ENCODE measurements around the gene ENPP1.
"Not testable (repeated sequence)": the region's sequence is repeated elsewhere in the genome, so short reads cannot be mapped to it uniquely, and the experiment has no call there.

ENPP1 gene

DNA sequence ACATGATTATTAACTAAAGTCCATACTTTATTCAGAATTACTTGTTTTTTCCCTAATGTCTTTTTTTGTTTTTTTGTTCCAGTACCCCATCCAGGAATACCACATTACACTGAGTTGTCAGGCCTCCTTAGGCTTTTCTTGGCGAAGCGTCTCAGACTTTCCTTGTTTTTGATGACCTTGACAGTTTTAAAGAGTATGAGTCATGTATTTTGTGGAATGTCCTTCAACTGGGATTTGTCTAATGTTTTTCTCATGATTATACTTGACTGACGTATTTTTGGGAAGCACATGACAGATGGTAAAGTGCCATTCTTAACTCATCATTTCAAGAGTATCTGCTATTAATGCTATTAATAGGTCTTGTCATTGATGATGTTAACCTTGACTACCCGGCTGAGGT is 23.6 kb downstream of the ENPP1 start:
- DNase-seq (ENCODE audit: low read depth): no peak

DNA sequence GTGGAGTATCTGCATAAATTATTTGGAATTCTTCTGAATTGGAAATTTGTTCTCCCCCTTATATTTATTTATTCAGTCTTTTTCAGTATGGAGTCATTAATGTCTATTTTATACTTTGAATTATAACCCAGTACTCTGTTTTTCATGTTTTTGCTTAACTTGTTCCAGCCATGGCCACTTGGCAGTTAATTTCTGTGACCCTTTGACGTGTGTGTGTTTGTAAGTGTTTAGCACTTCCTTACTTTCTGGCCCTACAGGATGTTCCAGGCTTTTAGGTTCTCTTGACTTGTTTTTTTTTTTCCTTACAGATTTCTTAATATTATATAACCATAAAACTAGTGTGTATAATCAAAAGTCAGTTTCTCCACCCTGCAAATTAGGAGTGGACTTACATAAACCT is 24.1 kb downstream of the ENPP1 start:
- DNase-seq (ENCODE audit: low read depth): no peak

DNA sequence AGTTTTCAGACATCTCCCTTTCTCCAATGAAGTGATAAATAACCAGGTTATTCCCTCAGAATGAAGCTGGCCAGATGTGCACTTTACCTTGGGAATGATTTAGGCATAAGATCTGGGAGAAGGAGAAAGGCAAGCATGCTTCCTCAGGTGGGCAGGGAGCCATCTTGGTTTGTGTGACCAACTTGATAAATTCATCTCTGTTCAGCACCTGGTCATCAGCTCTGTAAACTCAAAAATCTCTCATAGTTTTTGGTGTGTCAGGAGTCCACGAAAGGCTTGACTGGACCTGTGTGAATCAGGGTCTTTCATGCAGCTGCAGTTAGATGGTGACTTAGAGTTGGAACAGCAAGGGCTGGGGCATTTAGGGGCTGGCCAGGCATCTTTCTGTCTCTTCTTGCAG is 24.5 kb downstream of the ENPP1 start:
- no peak for DNase-seq (ENCODE audit: low read depth)

DNA sequence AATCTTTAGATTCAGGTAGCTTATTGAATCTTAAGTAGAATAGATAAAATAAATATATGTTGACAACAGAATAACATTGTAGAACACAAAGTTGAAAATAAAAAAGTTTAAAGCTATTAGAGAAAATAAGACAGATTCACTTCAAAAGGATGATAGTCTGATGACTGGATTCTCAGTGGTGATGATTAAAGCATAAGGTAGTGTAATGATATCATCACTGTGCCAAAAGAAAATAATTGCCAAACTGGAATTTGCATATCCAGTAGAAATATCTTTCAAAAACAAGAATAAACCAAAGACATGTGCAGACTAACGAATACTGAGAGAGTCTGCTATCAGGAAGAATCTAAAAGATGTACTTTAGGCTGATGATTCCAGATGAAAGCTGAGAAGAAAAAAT is 30.2 kb downstream of the ENPP1 start:
- DNase-seq (ENCODE audit: low read depth): no peak

DNA sequence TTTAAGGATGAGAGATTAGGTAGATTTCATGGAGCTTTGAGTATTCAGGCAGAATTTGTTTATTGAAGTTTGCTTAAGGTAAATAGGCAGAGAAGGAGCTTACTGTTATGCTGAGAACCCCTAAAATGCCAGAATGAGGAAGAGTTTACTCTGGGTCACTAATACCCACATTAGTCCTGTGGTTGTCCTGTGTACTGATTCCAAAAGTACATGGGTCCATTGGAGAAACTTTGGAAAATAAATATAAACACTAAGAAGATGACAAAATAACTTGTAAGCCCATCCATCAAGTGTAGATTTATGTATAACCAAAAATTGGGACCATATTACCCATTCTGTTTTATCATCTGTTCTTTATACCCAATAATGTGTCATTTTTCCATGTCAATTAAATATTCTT is 31.6 kb downstream of the ENPP1 start:
- no peak for DNase-seq (ENCODE audit: low read depth)

DNA sequence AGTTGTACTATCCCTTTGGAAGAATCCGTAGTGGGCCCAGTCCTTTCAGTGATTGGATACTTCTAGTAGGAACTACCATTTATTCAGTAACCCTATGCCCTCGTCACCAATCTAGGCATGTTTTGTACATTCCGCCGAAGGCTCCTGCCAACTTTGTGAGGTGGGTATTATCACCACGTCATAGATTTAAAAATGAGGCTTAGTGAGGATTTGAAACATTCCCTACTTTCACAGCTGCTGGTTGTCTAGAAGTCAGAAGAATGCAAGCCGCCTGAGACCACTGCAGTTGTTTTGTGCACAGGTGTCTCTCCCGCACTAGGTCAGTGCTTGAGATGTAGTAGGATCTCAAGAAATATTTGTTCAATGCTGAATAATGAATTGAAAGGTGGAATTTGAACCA is 32.6 kb downstream of the ENPP1 start:
- no peak for DNase-seq (ENCODE audit: low read depth)

DNA sequence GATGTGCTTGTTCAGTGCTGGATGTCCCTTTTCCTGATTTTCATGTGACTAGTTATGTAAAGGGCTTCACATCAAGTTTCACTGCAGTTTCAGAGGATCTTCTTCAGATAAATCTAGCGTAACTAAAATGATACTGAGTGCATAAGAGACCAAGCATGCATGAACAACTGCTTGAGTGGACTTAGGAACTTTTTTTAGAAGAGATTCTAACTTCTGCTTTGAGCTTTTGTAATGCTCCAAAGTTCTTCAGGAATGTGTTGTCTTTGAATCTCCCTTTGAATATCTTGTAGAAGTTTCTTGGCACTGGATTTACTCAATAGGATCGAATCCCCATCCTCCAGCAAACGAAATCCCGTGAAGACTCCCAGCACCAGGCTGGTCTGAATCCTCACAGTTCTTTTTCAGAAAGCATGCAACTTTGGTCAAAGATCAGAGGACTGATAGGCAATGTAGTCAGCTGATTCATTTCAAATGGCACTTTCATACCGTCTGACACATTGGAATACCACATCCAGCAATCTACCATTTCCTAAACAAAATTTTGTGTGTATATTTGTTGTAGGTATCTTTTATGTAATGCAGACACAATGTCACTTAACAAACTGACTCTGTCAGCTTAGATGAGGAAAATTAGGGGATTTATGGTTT is 33.2 kb downstream of the ENPP1 start:
- no peak for DNase-seq (ENCODE audit: low read depth)

DNA sequence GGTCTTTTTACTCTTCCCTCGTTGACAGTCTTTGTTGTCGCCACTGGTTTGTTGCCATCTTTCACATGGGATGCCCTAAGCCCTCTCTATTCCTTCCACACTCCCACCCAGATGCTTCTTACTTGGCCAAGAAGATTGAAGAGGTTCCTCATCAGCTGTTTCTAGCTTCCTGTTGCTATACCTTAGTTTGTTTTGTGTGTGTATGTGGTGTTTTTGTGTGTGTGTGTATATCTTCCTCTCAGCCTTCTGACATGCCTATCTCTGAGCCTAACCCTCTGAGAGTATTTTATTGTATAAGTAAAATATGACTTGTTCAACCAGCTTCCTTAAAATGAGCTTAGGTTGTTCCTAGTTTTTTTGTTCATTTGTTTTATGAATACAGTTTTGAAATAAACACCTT is 35.9 kb downstream of the ENPP1 start:
- DNase-seq (ENCODE audit: low read depth): no peak

DNA sequence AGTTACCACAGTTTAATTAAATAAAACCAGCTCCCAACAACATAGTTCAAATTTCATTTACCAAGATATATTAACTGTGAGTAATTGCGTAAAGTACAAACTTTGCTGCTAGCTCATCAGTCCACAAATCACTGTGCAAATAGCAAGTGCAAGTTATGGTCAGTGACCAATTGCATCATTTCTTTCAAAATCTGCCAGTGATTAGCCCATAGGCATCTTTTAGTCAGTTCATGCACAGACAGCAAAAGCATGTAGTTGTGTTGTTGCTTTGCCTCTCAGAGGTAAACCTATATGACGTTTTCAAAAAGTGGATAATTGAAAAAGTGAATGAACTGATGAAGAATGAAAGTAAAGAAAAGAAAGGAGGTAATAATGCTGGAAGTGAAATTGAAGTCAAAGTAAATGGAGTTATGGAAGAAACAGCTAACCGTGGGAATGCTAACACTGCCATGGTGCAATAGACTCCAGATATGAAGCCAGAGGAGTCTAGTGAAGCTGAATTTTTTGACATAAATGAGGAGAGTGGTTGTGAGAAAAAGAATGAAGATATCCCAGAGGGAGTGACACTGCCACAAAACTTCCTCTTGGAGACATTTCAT is 36.5 kb downstream of the ENPP1 start:
- no peak for DNase-seq (ENCODE audit: low read depth)

DNA sequence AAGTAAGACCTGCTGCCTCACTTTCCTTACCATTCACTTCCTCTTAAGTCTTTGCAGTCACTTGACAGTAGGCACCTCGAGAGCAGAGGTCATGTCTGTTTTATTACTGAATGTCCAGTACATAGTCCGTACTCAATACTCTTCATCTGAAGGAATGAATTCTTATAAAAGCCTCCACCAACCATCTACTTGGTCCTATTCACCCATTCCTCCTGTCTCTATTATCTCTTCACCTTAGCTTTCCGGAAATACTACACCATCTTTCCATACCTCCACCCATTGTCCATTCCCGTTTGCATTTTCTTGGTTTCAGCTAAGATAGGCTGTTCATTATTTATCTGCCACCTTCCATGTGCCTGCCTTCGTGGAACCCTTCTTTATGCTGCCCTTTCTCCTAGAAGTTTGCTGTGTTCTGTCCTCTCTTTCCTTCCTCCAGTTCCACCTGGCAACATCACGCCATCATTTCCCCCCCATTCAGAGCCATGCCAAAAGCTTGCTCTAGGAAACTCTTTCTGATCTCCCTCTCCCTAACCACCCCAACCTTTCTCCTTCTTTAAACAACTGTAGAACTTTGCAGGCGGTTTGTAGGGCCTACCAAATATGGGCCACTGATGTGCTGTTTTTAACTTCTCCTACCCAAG is 38.3 kb downstream of the ENPP1 start:
- no peak for DNase-seq (ENCODE audit: low read depth)

DNA sequence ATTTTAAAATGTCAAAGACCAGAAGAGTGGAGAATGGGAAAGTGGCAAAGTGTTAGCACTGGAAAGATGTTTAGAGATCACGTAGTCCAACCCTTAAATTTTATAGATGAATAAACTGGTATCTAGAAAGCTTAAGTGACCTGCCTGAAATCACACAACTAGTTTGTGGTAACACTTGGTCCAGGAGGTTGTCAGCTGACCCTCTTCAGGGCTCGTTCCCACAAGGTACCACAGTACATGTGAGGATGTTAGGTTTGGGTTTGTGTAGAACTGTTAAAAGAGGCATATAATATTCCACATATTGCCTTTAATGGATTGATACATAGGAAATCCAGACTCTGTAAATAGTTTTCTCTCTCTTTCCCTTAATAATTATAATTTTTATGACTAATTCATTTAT is 39.1 kb downstream of the ENPP1 start:
- DNase-seq (ENCODE audit: low read depth): no peak

DNA sequence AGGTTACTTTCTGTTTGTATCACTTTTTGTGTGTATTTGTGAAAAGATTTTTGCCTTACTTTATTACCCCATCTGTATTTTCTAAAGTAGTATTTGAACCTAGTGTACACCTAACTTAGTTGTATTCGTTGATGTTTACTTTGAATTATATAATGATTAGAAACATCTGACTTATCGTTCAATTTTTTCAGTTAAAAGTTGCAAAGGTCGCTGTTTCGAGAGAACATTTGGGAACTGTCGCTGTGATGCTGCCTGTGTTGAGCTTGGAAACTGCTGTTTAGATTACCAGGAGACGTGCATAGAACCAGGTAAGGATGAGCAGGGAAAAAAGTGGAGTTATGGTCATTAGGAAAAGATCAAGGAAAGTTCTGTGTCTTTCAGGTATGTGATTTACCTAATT is 42.0 kb downstream of the ENPP1 start:
- DNase-seq (ENCODE audit: low read depth): no peak

DNA sequence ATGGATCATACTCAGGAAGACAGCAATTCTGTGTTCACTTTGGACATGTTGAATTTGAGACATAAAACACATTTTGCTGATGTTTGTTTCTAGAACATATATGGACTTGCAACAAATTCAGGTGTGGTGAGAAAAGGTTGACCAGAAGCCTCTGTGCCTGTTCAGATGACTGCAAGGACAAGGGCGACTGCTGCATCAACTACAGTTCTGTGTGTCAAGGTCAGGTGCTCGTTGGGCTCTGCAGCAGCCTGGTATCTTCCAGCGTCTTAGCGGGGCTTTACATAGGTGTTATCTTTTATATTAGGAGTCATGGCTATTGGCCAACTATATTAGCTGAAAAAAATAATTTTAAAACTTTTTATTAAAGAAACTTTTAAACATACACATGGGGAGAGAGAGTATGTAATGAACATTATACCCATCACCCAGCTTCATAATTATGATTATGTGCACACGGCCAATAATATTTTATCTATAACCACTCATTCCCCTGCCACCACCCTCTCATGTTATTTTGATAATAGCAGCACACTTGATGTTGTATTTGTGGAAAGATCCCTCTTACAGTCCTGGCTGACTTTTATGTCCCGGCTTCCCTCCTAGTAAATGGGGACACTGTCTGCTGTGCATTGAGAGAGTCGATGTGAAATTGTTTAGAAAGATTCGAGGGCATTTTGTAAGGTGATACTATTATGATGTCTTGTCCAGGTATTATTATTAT is 43.4 kb downstream of the ENPP1 start:
- DNase-seq (ENCODE audit: low read depth): no peak

DNA sequence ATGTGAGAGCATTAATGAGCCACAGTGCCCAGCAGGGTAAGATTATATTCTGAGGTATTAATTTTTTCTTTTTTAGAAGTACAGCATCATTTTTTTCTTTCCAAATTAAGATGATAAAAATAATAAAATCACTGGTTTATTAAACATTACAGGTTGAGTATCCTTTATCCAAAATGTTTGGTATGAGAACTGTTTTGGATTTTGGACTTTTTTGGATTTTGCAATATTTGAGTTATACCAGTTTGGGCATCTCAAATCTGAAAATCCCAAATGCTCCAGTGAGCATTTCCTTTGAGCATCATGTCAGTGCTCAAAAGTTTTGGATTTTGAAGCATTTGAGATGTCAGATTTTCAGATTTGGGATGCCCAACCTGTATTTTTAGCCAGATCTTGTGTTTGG is 44.4 kb downstream of the ENPP1 start:
- DNase-seq (ENCODE audit: low read depth): no peak

DNA sequence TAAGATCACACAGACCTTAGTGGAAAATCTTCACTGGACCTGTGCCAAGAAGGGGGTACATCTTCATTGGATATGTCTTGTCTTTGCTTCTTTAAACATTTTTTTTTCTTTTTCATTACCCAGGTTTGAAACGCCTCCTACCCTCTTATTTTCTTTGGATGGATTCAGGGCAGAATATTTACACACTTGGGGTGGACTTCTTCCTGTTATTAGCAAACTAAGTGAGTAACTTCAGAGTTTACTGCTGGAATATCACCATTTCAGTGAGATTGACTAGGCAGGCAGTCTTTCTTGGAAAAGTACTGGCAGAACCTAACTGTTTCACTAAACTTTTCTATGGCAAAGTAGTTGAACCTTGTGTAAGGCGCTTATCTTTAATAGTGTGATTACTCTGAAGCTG is 47.0 kb downstream of the ENPP1 start:
- no peak for DNase-seq (ENCODE audit: low read depth)

DNA sequence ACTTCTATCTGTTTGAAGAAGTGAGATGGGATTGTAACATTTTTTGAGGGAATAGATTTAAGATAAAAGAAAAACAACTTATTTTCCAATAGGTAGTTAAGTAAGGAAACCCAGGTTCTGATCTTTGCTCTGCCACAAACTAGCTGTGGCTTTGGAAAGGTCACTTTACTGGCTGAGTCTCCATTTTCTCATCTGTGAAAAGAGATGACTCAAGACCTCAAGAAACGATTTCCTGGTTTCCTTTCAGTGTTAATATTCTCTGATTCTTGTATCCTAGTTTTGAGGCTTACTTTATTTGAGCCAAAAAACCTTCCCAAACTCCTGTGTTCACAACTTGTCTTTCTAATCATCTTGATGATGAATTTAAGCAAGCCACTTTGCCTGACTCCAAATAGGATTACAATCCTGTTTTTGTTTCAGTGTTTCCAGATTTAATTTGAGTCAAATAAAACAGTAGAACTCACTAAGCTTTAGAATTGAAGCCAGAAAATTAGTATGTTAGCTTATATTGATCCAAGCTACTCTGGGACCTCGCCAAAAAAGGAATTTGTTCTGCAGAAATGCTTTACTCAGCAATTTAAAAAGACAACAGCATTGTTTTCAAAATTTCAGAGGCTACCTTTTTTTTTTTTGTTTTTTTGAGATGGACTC is 51.1 kb downstream of the ENPP1 start:
- no peak for DNase-seq (ENCODE audit: low read depth)

DNA sequence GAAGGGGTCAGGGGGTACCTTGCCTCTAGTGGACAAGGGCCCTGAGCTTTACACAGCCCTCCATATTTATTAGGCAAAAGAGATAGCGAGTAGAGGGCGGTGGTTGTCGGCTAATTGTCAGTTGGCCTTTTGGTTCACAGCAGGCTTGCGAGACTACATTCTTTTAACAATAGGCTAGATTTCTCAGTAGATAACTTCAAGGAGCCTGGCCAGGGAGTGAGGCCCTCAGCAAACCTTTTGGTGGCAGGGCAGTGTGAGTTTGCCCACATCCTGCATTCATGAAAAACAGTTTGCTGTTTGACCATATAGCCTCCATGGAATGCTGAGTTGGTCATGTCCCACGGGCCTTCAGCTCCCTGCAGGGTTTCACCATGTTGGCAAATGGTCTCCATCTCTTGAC is 51.8 kb downstream of the ENPP1 start:
- DNase-seq (ENCODE audit: low read depth): not testable (repeated sequence)

DNA sequence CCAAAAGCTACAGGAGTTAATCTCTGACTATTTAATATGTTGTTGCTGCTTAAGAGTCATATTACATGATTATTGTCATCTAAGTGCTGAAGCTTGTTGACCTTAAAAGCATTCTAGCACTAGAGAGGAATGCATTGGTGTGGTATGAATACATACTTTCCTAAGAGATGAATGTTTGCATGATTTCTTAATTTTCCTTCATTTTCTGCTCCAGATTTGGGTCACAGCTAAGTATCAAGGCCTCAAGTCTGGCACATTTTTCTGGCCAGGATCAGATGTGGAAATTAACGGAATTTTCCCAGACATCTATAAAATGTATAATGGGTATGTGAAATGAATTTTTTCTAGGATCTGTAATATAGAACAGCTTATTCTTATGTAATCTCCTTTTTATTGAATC is 53.6 kb downstream of the ENPP1 start:
- DNase-seq (ENCODE audit: low read depth): no peak

DNA sequence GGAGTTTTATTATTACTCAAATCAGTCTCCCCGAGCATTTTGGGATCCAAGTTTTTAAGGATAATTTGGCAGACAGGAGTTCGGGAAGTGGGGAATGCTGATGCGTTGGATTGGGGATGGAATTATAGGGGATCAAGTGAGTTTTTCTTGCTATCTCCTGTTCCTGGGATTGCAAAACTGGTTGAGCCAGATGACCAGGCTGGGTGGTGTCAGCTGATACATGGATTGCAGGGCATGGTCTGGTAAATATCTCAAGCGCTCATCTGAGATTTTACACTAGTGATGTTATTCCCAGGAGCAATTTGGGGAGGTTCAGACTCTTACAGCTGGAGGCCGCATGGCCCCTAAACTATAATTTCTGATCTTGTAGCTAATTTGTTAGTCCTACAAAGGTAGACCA is 54.7 kb downstream of the ENPP1 start:
- no peak for DNase-seq (ENCODE audit: low read depth)

DNA sequence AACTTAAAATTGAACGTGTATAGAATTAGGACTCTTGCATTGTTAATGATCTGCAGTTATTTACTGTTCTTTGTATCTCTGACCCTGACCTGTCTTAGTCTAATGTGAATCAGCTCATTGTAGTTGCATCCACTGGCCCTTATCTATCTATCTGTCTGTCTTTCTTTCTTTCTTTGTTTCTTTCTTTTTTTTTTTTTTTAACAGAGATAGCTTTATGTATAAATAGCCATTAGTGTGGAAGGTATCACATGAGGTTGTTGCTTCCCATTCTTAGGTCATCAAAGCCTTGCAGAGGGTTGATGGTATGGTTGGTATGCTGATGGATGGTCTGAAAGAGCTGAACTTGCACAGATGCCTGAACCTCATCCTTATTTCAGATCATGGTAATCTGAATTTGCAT is 59.9 kb downstream of the ENPP1 start:
- DNase-seq (ENCODE audit: low read depth): no peak

DNA sequence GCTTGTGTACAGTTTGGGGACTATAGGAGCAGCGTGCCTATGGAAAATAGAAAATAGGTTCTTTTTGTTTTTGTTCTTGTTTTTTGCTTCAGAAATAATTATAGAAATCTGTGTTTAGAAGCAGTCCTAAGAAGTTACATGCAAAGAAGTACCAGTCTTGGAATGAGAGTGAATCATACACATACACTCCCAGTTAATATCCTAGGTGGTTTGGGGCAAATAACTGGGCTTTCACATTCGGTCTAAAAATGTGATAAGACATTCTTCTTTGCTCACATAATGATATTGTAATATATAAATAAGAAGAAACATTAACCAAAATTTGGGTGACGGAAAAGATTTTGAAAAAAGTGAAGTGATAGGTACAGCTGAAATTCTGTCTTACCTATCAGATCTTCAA is 61.0 kb downstream of the ENPP1 start:
- DNase-seq (ENCODE audit: low read depth): no peak

DNA sequence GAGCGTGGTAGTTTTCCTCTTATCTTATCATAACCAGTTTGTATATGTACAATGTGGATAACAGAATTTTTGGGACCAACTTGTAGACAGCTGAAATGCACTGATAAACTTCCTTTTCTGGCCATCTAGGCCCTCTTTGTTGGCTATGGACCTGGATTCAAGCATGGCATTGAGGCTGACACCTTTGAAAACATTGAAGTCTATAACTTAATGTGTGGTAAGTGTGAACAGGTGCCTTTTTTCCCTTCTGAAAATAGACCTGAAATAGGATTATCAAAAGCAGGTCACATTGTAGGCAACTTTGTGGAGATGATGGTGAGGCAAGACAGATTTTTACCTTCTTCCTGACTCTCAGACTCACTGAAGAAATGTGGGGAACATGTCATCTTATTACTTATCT is 67.8 kb downstream of the ENPP1 start:
- no peak for DNase-seq (ENCODE audit: low read depth)

DNA sequence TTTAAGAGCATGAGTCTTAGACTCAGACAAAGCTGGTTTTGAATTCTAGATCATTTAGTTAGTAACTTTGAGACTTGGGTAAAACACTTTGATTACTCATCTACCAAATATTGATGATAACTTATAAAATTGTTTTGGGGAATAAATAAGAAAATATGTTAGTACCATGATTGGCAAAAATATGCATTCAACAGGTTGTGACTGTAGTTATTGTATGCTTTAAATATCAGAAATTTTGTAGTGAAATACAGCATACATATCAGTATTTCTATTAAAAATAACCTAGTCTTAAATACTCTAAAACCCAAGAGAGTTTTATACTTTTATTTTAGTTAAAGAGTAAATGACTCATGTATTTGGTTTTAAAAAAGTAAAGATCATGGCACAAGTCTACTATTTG is 68.7 kb downstream of the ENPP1 start:
- DNase-seq (ENCODE audit: low read depth): no peak
